Nephron (organoid): ENCODE data around the gene MRPS15.

Source experiments
- H3K27ac Mint-ChIP-seq, 3 experiments: 2 replicates each; pipeline ENCODE4 v1.8.0; 2020; ENCODE audit warnings: mixed read lengths in 3 of 3, mild to moderate bottlenecking in 2 of 3, moderate library complexity in 1 of 3
- H3K27me3 Mint-ChIP-seq: 2 replicates; pipeline ENCODE4 v1.8.0; 2021; ENCODE audit warnings: low read depth, mild to moderate bottlenecking, moderate library complexity, mixed read lengths
- H3K36me3 Mint-ChIP-seq: 2 replicates; pipeline ENCODE4 v1.8.0; 2020; ENCODE audit warnings: low read depth, mixed read lengths
- H3K4me1 Mint-ChIP-seq: 2 replicates; pipeline ENCODE4 v1.8.0; 2020; ENCODE audit warnings: mixed read lengths
- H3K4me3 Mint-ChIP-seq, 3 experiments: 2 replicates each; pipeline ENCODE4 v1.8.0; 2020; ENCODE audit warnings: mild to moderate bottlenecking in 3 of 3, mixed read lengths in 3 of 3, moderate library complexity in 2 of 3
- H3K9me3 Mint-ChIP-seq: 2 replicates; pipeline ENCODE4 v1.8.0; 2020; ENCODE audit warnings: mixed read lengths
- CTCF ChIP-seq, 3 experiments: fragments of 200-600 bp; sonication (generic); IDR thresholded peaks; one replicate each; pipeline ENCODE4 v1.5.0; 2021; ENCODE audit warnings: antibody characterized with exemption in 3 of 3; ENCODE audit not compliant: unreplicated experiment in 3 of 3

MRPS15 gene

DNA sequence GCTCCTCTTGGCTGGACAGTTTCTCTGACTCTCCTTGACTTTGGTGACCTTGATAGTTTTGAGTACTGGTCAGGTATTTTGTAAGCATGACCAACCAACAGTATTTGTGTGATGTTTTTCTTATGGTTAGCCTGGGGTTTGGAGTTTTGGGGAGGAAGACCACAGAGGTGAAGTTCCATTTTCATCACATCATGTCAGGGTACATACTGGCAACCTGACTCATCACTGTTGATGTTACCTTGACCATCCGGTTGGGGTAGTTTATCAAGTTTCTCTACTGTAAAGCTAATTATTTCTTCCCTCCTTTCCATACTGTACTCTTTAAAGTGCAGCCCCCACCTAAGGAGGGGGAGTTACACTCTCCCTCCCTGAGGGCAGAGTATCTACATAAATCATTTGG lies 27.4 kb downstream of the MRPS15 start:
- no peak overlapping the region for H3K27ac Mint-ChIP-seq
- no peaks in the 10 kb centered on the region for H3K9me3 Mint-ChIP-seq
- peaks cover 6% of the 10 kb centered on the region for H3K4me1 Mint-ChIP-seq
- no peak for TF ChIP-seq CTCF (IDR thresholded peaks at IDR 0.05; ENCODE audit: unreplicated experiment in 3 of 3)
- peaks cover 24% of the 10 kb centered on the region for H3K36me3 Mint-ChIP-seq
- no peaks in the 10 kb centered on the region for H3K27me3 Mint-ChIP-seq
- no peak overlapping the region for H3K4me3 Mint-ChIP-seq

- Mint-ChIP-seq H3K9me3 (no peaks in the 10 kb centered on the region), H3K27me3 (no peaks in the 10 kb centered on the region), H3K4me3 (no peak overlapping the region), H3K27ac (peak overlapping the region; percentile 25 to 47 (median 28)), H3K4me1 (peaks cover 6% of the 10 kb centered on the region), H3K36me3 (peaks cover 34% of the 10 kb centered on the region)
- no peak for TF ChIP-seq CTCF (IDR thresholded peaks at IDR 0.05; ENCODE audit: unreplicated experiment in 3 of 3)
Observed at GRCh38 chr1:36433102-36433501, 31.1 kb downstream of the MRPS15 start.

DNA sequence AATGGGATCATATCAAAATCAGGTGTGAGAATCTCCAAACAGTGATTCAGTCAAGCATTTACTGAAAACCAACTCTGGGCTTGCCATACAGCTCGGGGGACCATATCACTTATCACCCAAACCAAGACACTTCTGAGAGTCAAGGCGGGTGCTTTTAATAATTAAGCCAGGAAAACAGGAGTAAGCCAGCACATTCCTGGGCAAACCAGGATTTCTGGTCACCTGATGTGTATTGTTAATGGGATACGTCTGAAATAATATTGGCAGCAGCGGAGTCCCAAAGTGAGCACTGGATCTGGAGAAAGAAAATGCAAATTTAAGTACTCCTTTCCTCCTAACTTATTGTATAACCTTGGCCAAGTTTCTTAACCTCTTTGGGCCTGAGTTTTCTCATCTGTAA lies 31.6 kb downstream of the MRPS15 start:
- no peaks in the 10 kb centered on the region for H3K9me3 Mint-ChIP-seq
- peaks cover 34% of the 10 kb centered on the region for H3K36me3 Mint-ChIP-seq
- H3K27ac Mint-ChIP-seq: peak overlapping the region; percentile 25 to 47 (median 28)
- H3K27me3 Mint-ChIP-seq: no peaks in the 10 kb centered on the region
- H3K4me1 Mint-ChIP-seq: peaks cover 6% of the 10 kb centered on the region
- no peak for TF ChIP-seq CTCF (IDR thresholded peaks at IDR 0.05; ENCODE audit: unreplicated experiment in 3 of 3)
- H3K4me3 Mint-ChIP-seq: no peak overlapping the region

- Mint-ChIP-seq H3K4me1 (peaks cover 2% of the 10 kb centered on the region), H3K4me3 (no peak overlapping the region), H3K27me3 (no peaks in the 10 kb centered on the region), H3K9me3 (no peaks in the 10 kb centered on the region), H3K36me3 (peaks cover 21% of the 10 kb centered on the region), H3K27ac (no peak overlapping the region)
- no peak for TF ChIP-seq CTCF (IDR thresholded peaks at IDR 0.05; ENCODE audit: unreplicated experiment in 3 of 3)
Observed at GRCh38 chr1:36425791-36426190, 38.4 kb downstream of the MRPS15 start.

DNA sequence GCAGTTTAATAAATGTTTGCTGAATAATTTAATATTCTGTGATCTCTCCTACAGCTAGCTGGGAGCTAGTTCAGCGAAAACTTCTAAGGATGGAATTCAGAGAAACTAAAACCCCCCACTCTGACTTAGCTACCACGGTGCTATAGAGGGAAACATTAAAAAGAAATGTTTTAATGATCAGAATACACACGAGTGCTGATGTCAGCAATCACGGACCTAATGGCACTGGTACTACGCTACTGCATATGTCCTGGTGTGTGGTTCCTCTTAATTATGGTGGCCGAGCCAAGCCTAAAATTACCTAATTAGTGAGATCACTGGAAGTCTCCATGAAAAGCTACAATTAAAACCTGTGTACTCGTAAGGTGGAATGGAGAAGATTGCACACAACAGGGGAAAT lies 42.5 kb downstream of the MRPS15 start:
- Mint-ChIP-seq H3K27me3 (no peaks in the 10 kb centered on the region), H3K4me1 (peaks cover 6% of the 10 kb centered on the region), H3K27ac (no peak overlapping the region), H3K4me3 (no peak overlapping the region), H3K36me3 (peaks cover 25% of the 10 kb centered on the region), H3K9me3 (no peaks in the 10 kb centered on the region)
- no peak for TF ChIP-seq CTCF (IDR thresholded peaks at IDR 0.05; ENCODE audit: unreplicated experiment in 3 of 3)

GRCh38 chr1:36420836-36421317 lies 43.3 kb downstream of the MRPS15 start:
- no peaks in the 10 kb centered on the region for H3K27me3 Mint-ChIP-seq
- H3K4me3 Mint-ChIP-seq: no peak overlapping the region
- peak; percentile 85 to 94 (median 92) for TF ChIP-seq CTCF (IDR thresholded peaks at IDR 0.05; ENCODE audit: unreplicated experiment in 3 of 3)

More at GRCh38 chr1:36420836-36421317, 43.3 kb downstream of the MRPS15 start:
- Mint-ChIP-seq H3K27ac (peak overlapping the region; percentile 41 to 70 (median 61)), H3K36me3 (peaks cover 26% of the 10 kb centered on the region), H3K4me1 (peaks cover 6% of the 10 kb centered on the region), H3K9me3 (no peaks in the 10 kb centered on the region)
